ENCODE results near the gene LRRK2. TPM values are rescaled to one million over a fixed set of nuclear protein-coding genes. Genes with fewer than 3 reads are reported as not detected.
A peak's percentile ranks its signal among the peaks of the same experiment; 100 is the strongest.

LRRK2 gene
- total and polyA plus RNA-seq, 3 experiments from 2014 or later = 0.31 TPM; not detected in 1

DNA sequence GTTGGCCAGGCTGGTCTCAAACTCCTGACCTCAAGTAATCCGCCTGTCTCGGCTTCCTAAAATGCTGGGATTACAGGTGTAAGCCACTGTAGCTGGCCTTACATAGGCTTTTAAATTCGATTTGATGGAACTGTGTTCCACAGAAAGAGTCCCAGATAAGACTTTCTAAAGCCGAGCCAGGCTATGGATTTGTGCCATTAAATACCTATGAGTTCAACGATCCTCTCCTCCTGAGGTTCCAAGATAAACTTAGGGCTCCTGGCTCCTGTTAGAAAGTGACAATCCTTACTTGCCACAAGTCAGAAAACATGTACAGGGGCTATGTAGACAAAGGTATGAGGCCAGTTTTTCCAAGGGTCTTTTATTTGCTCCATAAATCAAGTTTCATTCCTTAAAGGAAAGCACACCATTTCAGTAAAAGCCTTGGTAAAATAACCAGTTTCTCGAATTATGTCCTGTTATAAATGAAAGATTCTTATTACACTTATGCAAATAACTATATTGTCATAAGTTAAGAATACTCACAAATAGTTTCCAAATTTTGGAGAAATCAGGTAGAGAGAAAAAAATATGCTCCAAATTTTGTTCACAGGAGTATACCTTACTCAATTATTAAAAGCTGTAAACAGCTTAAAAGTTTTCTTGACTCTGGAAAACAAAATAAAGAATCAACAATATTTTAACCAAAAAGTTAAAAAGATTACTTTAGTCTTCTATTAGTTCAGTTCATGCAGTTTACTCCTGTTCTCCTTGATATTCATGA is 36.1 kb upstream of the LRRK2 start:
- Histone ChIP-seq H3K27ac (ENCODE audit: low read depth, low read length) (no peak overlapping the region), H3K4me3 (ENCODE audit: low read length) (no peak overlapping the region), H3K36me3 (ENCODE audit: insufficient read depth, low read length) (no peaks in the 10 kb centered on the region), H3K27me3 (ENCODE audit: insufficient read depth, low read length, poor library complexity, severe bottlenecking) (no peaks in the 10 kb centered on the region), H3K4me1 (ENCODE audit: insufficient read depth, low read length) (no peaks in the 10 kb centered on the region), H3K9me3 (ENCODE audit: low read length) (no peaks in the 10 kb centered on the region)
- Mint-ChIP-seq H3K4me3 (no peak overlapping the region), H3K36me3 (peaks cover 0 to 4% (median 0%) of the 10 kb centered on the region in 3 donors), H3K4me1 (peaks cover 10 to 14% (median 11%) of the 10 kb centered on the region in 3 donors), H3K27me3 (no peaks in the 10 kb centered on the region), H3K9me3 (peaks cover 0 to 4% (median 2%) of the 10 kb centered on the region in 5 donors), H3K27ac (no peak overlapping the region)
- POLR2A ChIA-PET = no interaction called here
- DNase-seq = no peak
- CTCF ChIA-PET = no interaction called here

DNA sequence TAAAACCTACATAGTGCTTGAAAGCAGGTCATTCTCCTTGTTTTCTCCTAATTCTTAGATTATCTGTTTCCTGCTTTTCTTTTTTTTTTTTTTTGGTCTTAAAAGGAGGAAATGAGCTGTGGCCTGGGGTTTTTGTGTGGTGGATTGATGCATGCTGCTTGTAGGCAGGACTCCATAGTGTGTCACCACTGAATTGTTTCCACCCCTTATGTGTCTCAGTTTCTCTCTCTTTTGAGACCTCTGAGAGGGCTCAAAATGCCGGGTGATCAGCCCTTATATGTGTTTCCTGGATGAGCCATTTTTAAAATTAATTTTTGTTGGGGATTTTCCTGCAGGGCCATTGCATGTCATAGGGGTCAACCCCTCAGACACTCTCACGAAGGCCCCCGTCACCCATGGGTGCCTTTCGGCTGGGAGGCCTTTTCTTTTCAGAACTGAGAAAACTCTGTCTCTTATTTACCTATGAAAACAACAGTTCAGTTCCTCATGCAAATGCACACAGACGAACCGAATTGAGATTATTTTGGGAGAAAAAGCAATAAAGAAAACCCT is 32.0 kb upstream of the LRRK2 start:
- no peak for DNase-seq
- no peak overlapping the region for H3K27ac ChIP-seq (ENCODE audit: low read depth, low read length)

DNA sequence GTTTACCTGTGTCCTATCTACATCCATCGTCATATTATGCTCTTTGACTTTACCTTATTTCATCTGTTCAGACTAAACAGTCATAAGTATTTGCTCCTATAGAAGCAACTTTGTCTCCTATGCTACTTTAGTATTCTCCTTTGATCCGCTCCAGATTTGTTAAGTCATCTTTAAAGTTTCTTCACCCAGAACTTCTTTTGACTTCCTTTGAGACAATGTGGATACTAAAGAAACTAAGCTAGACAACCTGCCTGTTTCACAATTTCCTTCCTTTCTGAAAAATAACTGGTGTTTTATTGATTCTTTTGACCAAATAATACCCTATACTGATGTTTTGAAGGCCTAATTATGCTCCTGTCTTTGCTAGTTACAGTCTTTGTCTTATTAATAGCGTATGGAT is 30.0 kb upstream of the LRRK2 start:
- H3K4me3 ChIP-seq (ENCODE audit: low read length) = no peak overlapping the region
- Mint-ChIP-seq H3K4me1 (peaks cover 10 to 14% (median 11%) of the 10 kb centered on the region in 3 donors), H3K27ac (no peak overlapping the region), H3K27me3 (no peaks in the 10 kb centered on the region), H3K36me3 (no peaks in the 10 kb centered on the region), H3K9me3 (no peaks in the 10 kb centered on the region), H3K4me3 (no peak overlapping the region)
- ChIA-PET CTCF (no interaction called here), POLR2A (no interaction called here)
- H3K4me1 ChIP-seq (ENCODE audit: insufficient read depth, low read length) = no peaks in the 10 kb centered on the region
- DNase-seq = no peak
- no peaks in the 10 kb centered on the region for H3K27me3 ChIP-seq (ENCODE audit: insufficient read depth, low read length, poor library complexity, severe bottlenecking)
- no peak overlapping the region for H3K27ac ChIP-seq (ENCODE audit: low read depth, low read length)
- H3K36me3 ChIP-seq (ENCODE audit: insufficient read depth, low read length) = no peaks in the 10 kb centered on the region
- no peaks in the 10 kb centered on the region for H3K9me3 ChIP-seq (ENCODE audit: low read length)

More for the DNA sequence above, 32.0 kb upstream of the LRRK2 start:
- Histone ChIP-seq H3K4me1 (ENCODE audit: insufficient read depth, low read length) (no peaks in the 10 kb centered on the region), H3K36me3 (ENCODE audit: insufficient read depth, low read length) (no peaks in the 10 kb centered on the region), H3K4me3 (ENCODE audit: low read length) (no peak overlapping the region), H3K9me3 (ENCODE audit: low read length) (no peaks in the 10 kb centered on the region), H3K27me3 (ENCODE audit: insufficient read depth, low read length, poor library complexity, severe bottlenecking) (no peaks in the 10 kb centered on the region)
- no peaks in the 10 kb centered on the region for H3K27me3 Mint-ChIP-seq
- ChIA-PET CTCF (no interaction called here), POLR2A (interaction anchor here (1.4 kb wide), 1 partner anchor 32 kb away, joined by 3 read pairs; the partner anchor contains the start of gene LRRK2)
- no peaks in the 10 kb centered on the region for H3K36me3 Mint-ChIP-seq
- peaks cover 0 to 3% (median 2%) of the 10 kb centered on the region in 5 donors for H3K9me3 Mint-ChIP-seq
- peaks cover 10 to 14% (median 11%) of the 10 kb centered on the region in 3 donors for H3K4me1 Mint-ChIP-seq
- peak overlapping the region in 2 of 7 donors; percentile 7 to 40 for H3K4me3 Mint-ChIP-seq
- peak overlapping the region in 1 of 8 donors; percentile 27 for H3K27ac Mint-ChIP-seq

DNA sequence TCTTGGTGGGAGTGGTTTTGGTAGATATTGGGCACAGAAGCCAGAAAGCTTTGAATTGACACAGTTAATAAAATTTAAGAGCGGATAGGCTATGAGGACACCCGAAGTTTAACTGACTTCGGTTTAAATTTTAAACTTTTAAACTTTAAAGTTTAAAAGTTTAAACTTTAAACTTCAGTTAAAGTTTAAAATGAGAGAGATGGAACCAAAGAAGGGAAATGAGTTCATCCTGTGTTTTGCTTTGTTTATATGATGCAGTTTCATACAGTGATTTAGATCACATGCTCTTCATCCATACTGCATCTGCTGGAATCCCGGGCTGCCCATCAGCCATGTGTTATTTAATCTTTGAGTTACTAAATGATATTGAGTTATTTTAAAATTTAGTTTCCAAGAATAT is 27.2 kb upstream of the LRRK2 start:
- H3K27ac ChIP-seq (ENCODE audit: low read depth, low read length) = no peak overlapping the region
- no peaks in the 10 kb centered on the region for H3K9me3 ChIP-seq (ENCODE audit: low read length)
- no peaks in the 10 kb centered on the region for H3K27me3 ChIP-seq (ENCODE audit: insufficient read depth, low read length, poor library complexity, severe bottlenecking)
- no peak overlapping the region for H3K4me3 ChIP-seq (ENCODE audit: low read length)
- ChIA-PET CTCF (no interaction called here), POLR2A (no interaction called here)
- H3K4me1 ChIP-seq (ENCODE audit: insufficient read depth, low read length) = no peaks in the 10 kb centered on the region
- DNase-seq = no peak
- Mint-ChIP-seq H3K27ac (no peak overlapping the region), H3K36me3 (no peaks in the 10 kb centered on the region), H3K4me1 (peaks cover 5 to 8% (median 5%) of the 10 kb centered on the region in 3 donors), H3K9me3 (no peaks in the 10 kb centered on the region), H3K27me3 (no peaks in the 10 kb centered on the region), H3K4me3 (no peak overlapping the region)
- no peaks in the 10 kb centered on the region for H3K36me3 ChIP-seq (ENCODE audit: insufficient read depth, low read length)

DNA sequence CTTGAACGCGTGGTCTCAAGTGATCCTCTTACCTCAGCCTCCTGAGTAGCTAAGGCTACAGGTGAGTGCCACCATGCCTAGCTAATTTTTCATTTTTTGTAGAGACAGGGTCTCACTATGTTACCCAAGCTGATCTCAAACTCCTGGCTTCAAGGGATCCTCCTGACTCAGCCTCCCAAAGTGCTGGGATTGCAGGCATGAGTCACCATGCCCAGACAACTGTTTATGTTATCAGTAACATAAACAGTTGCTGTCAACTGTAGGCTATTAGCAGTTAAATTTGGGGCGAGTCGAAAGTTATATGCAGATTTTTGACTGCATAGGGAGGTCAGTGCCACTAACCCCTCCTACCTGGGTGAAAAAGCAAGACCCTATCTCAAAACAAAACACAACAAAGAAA is 26.2 kb upstream of the LRRK2 start:
- Mint-ChIP-seq H3K27me3 (no peaks in the 10 kb centered on the region), H3K27ac (no peak overlapping the region), H3K36me3 (no peaks in the 10 kb centered on the region), H3K4me1 (no peaks in the 10 kb centered on the region), H3K9me3 (no peaks in the 10 kb centered on the region), H3K4me3 (no peak overlapping the region)
- no peak overlapping the region for H3K4me3 ChIP-seq (ENCODE audit: low read length)
- no peaks in the 10 kb centered on the region for H3K4me1 ChIP-seq (ENCODE audit: insufficient read depth, low read length)
- H3K36me3 ChIP-seq (ENCODE audit: insufficient read depth, low read length) = no peaks in the 10 kb centered on the region
- DNase-seq = no peak
- ChIA-PET CTCF (no interaction called here), POLR2A (no interaction called here)
- H3K27me3 ChIP-seq (ENCODE audit: insufficient read depth, low read length, poor library complexity, severe bottlenecking) = no peaks in the 10 kb centered on the region
- no peak overlapping the region for H3K27ac ChIP-seq (ENCODE audit: low read depth, low read length)
- H3K9me3 ChIP-seq (ENCODE audit: low read length) = no peaks in the 10 kb centered on the region

DNA sequence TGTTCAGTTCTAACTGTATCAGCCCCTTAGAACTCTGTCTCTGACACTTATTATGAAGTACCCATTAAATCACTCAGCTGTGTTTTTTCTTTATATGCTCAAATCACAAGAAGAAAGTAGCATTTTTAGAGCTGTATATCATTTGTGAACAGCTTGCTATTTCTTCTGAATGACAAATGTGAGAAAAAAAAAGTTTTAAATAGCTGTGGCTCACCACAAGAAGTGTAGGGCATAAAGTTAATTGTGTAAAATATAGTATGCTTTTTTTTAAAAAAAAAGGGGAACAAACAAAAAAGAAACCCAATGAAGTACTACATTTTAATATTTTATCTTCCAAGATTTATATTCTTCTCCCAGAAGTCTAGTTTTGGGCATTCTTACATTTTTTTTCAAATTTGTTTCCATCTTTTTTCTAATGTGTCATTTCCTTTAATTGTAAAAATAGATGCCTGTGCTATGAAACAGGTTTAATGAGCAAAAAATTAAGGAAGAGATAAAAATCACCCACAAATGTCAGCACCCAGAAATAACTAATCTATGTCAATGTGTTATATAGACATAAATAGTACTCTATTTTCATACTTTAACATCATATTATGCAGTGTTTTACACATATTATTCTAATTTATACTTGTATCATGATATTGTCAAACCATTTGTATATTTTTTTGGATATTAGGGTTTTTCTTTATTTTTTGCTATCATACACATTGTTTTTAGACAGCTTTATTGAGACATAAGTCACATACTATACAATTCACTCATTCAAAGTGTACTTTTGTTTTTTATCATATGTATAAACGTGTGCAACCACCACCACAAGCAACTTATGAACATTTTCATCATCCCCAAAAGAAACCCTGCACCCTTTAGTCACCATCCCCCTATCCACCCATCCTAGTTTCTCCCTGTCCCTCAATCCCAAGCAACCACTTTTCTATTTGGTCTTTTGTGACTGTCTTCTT is 22.4 kb upstream of the LRRK2 start:
- Histone ChIP-seq H3K36me3 (ENCODE audit: insufficient read depth, low read length) (no peaks in the 10 kb centered on the region), H3K4me3 (ENCODE audit: low read length) (no peak overlapping the region), H3K27me3 (ENCODE audit: insufficient read depth, low read length, poor library complexity, severe bottlenecking) (no peaks in the 10 kb centered on the region), H3K9me3 (ENCODE audit: low read length) (no peaks in the 10 kb centered on the region), H3K4me1 (ENCODE audit: insufficient read depth, low read length) (no peaks in the 10 kb centered on the region), H3K27ac (ENCODE audit: low read depth, low read length) (no peak overlapping the region)
- DNase-seq = no peak
- Mint-ChIP-seq H3K4me1 (no peaks in the 10 kb centered on the region), H3K36me3 (no peaks in the 10 kb centered on the region), H3K9me3 (no peaks in the 10 kb centered on the region), H3K27me3 (peaks cover 0 to 3% of the 10 kb centered on the region in 2 donors), H3K4me3 (no peak overlapping the region), H3K27ac (no peak overlapping the region)
- ChIA-PET POLR2A (no interaction called here), CTCF (no interaction called here)

DNA sequence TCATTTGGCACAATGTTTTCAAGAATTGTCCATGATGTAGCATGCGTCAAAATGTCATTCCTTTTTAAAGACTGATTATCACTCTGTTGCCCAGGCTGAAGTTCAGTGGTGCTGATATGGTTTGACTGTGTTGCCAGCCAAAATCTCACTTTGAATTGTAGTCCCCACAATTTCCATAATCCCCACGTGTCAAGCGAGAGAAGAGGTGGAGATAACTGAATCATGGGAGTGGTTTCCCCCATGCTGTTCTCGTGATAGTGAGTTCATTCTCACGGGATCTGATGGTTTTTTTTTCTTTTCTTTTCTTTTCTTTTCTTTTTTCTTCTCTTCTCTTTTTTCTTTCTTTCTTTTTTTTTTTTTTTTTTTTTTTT is 21.8 kb upstream of the LRRK2 start:
- Mint-ChIP-seq H3K9me3 (no peaks in the 10 kb centered on the region), H3K4me1 (no peaks in the 10 kb centered on the region), H3K36me3 (no peaks in the 10 kb centered on the region), H3K27ac (no peak overlapping the region), H3K4me3 (no peak overlapping the region), H3K27me3 (peaks cover 0 to 7% of the 10 kb centered on the region in 2 donors)
- H3K27ac ChIP-seq (ENCODE audit: low read depth, low read length) = no peak overlapping the region
- H3K36me3 ChIP-seq (ENCODE audit: insufficient read depth, low read length) = no peaks in the 10 kb centered on the region
- H3K27me3 ChIP-seq (ENCODE audit: insufficient read depth, low read length, poor library complexity, severe bottlenecking) = no peaks in the 10 kb centered on the region
- H3K9me3 ChIP-seq (ENCODE audit: low read length) = no peaks in the 10 kb centered on the region
- no peak overlapping the region for H3K4me3 ChIP-seq (ENCODE audit: low read length)
- ChIA-PET CTCF (no interaction called here), POLR2A (no interaction called here)
- no peak for DNase-seq
- no peaks in the 10 kb centered on the region for H3K4me1 ChIP-seq (ENCODE audit: insufficient read depth, low read length)

DNA sequence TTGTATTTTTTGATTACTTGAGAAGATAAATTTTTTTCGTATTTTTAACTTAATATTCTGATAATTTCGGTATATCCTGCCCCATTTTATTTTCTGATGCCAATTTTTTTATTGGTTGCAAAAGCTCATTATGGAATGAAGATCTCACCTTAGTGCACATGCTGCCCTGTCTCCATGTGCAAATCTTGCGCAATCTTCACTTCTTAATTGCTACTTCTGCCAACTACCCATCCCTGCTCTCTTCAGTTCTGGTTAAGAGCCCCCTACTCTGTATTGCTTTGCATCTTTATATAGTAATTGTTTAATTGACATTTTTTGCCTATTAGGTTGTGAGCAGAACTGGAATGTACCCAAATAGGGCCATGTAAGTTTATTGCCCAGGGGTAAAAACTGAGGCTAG is 20.5 kb upstream of the LRRK2 start:
- ChIA-PET CTCF (interaction anchor here (0.9 kb wide), 1 partner anchor 11 kb away, joined by 3 read pairs; no protein-coding TSS in a partner anchor), POLR2A (no interaction called here)
- H3K27ac ChIP-seq (ENCODE audit: low read depth, low read length) = no peak overlapping the region
- no peaks in the 10 kb centered on the region for H3K27me3 ChIP-seq (ENCODE audit: insufficient read depth, low read length, poor library complexity, severe bottlenecking)
- no peaks in the 10 kb centered on the region for H3K9me3 ChIP-seq (ENCODE audit: low read length)
- H3K27ac Mint-ChIP-seq = no peak overlapping the region
- H3K36me3 ChIP-seq (ENCODE audit: insufficient read depth, low read length) = no peaks in the 10 kb centered on the region
- no peak overlapping the region for H3K4me3 ChIP-seq (ENCODE audit: low read length)
- no peak for DNase-seq
- H3K4me1 ChIP-seq (ENCODE audit: insufficient read depth, low read length) = no peaks in the 10 kb centered on the region
- H3K4me1 Mint-ChIP-seq = peaks cover 0 to 3% (median 0%) of the 10 kb centered on the region in 3 donors
- H3K4me3 Mint-ChIP-seq = no peak overlapping the region
- H3K27me3 Mint-ChIP-seq = peaks cover 0 to 7% of the 10 kb centered on the region in 2 donors
- H3K36me3 Mint-ChIP-seq = no peaks in the 10 kb centered on the region
- H3K9me3 Mint-ChIP-seq = no peaks in the 10 kb centered on the region
